ENCODE data around the gene THRB. TPM values are rescaled to one million over a fixed set of nuclear protein-coding genes. Genes with fewer than 3 reads are reported as not detected.
"Not testable (repeated sequence)": the region's sequence is repeated elsewhere in the genome, so short reads cannot be mapped to it uniquely, and the experiment has no call there.

THRB gene
- polyA plus RNA-seq, 1 donor = 1.1 TPM

DNA sequence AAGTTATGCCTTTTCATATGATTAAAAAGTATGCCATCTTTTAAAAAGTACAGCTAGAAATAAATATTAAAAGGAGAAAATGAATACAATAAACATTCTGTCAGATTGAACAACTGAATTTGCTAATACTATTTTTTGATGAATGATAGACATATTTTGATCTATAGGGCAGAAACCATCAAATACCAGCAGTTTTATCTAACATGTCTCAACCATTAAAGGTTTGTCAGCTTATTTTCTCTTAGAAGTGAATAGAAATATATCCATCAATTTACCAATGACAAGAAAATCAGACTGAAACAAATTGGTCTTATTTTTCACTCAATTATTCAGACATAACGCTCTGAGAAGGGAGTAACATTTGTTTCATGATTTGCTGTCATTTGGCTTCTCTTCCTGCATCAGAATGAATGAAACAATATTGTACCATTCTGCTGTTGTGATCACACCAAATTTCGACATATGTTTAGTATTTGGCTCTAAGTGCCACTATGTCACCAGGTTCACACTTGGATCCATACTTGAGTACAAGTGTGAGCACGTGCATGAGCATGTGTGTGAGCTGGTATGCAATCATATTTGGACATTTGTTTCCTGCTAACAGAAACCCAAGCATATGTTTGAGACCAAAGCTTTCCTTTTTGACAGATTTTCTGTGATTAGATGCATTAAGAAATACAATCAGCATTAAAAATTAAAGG lies 86.5 kb downstream of the THRB start:
- no peak for DNase-seq (ENCODE audit: low read depth)

DNA sequence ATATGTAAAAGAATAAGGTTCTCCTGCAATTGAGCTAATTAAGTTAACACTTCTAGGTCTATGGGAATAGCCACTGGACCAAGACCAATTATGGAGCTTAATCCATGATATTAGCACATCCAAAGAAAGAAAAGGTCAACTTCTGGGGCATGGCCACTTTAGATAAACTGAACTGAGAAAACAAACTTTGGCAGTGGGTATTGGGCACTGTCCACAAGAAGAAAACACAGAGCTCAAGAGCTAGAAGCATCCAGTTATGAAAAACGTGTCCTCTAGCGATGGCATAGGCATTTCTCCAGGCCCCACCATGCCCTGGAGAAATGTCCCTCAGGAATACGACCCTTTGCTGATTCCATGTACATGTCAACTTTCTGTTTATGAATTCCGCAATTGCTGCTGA lies 87.8 kb downstream of the THRB start:
- DNase-seq (ENCODE audit: low read depth) = no peak

DNA sequence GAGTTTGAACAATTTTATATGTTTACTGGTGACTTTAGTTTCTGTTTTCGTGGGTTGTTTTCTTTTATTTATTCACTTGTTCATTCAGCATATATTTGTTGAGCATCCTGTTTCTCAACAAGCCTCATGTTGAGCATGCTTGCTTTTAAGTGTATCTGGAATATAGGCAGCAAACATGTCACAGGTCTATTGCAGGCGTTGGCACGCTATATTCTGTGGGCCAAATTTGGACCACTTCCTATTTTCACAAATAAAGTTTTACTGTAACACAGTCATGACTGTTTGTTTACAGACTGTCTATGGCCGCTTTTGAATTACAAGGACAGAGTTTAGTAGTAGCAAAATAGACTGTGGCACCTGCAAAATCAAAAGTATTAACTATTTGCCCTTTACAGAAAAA lies 89.6 kb downstream of the THRB start:
- no peak for DNase-seq (ENCODE audit: low read depth)

DNA sequence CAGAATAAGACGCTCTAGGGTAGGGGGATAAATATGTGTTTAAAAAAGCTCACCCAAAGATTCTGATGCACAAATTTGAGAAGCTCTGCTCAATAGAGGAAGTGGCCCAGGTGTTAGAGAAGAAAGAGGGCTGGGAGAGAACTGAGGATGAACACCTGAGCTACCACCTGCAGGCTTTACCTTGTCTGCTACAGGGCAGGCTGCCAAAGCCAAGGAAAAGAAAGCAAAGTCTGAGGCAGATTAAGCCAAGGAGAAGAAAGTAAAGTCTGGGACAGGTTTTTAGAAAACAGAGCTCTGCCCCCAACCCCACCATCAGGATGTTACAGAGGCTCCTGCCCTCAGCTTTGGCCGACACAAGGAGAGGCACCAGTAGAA lies 92.9 kb downstream of the THRB start:
- DNase-seq (ENCODE audit: low read depth) = no peak

DNA sequence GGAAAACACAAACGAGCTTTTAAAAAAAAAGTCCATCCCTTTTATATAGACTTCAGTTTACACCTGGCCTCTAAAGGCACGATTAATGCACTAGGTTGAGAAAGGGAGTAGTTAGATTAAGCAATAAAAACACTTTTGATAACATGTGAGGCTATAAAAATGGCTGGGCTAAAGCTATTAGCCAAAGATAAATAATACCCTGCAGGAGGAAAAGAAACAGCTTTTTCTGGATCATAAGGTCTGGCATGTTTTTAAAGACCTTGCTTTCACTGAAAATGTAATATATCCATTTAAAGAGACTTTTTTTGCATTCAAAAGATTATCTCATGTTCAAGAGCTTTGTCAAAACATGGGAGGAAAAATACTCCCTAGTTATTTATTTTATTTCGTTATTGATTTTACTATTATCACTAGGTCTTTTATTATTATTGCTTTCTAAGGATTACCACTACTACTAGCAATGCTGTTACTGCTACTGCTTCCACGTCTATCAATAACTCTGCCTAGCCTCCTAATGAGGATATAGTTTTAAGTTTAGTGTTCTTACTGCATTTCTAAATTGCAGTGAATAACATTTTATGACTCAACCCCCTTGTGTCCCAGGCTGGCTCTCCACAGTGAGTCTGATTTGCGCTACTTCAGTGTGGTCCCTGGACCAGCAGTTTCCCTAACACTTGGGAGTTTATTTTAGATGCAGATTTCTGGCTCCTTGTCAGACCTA lies 93.4 kb downstream of the THRB start:
- DNase-seq (ENCODE audit: low read depth) = no peak

DNA sequence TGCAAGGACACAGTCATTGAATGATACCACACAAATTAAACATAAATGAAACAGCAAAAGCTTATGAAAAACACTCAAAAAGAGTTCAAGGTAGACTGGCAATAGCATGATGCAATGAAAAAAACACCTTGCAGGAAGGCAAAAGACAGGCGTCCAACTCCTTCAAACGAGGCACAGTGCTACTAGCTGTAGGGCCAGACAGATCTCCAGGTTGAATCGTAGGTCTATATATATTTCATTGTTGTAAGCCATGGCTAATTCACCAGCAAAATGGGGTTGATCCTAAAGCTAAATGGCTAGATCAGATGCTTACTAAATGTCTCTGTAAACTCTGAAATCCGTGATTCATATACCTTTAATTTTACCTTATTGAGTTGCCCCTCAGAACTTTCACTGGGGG lies 94.2 kb downstream of the THRB start:
- no peak for DNase-seq (ENCODE audit: low read depth)

DNA sequence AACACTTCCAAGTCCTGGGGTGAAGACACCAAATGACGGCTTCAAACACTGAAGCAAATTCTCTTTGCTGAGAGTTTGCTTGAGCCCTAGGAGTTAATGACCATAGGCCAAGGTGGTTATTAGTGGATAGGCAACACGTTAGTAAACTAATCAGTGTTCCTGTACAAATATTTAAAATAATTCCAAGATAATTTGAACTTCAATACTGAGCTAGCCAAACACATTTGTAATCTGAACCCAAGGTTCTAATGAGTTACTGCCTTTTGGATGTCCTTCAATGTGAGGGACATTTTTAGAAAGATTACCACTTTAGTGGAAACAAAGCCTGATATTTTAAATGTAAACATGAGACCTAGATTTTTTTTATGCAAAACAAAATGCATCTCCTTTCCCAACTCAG lies 94.6 kb downstream of the THRB start:
- no peak for DNase-seq (ENCODE audit: low read depth)

DNA sequence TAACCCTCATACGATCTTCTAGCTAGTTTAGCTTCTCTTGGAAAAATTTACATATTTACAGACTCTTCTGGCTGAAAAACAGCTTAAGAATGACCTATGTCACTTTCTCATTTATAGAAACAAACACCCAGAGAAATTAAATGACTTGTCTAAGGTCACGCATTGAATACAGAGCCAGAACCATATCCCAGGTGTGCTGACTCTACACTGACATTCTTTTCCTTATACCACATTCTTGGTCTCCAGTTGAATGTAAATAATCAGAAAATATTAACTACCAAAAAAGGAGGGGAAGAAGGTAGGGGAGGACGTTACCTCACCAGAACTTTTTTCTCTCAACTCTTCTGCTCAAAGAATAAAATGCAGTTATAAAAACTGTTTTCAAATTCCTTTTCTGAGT lies 95.0 kb downstream of the THRB start:
- DNase-seq (ENCODE audit: low read depth) = no peak

DNA sequence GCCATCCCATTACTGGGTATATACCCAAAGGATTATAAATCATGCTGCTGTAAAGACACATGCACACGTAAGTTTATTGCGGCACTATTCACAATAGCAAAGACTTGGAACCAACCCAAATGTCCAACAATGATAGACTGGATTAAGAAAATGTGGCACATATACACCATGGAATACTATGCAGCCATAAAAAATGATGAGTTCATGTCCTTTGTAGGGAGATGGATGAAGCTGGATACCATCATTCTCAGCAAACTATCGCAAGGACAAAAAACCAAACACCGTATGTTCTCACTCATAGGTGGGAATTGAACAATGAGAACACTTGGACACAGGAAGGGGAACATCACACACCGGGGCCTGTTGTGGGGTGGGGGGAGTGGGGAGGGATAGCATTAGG lies 95.9 kb downstream of the THRB start:
- not testable (repeated sequence) for DNase-seq (ENCODE audit: low read depth)

DNA sequence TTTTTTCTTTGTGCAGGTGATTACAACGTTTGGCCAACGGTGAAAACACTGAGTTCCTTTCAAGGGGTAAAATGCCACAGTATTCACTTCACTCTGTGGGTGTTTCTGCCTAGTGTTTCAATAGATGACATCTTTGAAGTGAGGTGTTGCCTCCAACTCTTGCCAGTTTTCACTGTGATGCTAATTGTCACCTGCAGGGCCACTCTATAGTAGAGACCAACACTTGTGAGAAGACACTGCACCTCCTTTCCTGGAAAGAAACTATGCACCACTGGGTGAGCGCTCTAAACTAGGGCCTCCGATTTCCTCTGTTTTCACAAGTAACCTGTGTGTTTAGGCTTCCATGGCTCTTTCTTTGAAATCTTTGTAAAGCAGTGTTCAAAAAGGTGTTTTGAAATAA lies 98.3 kb downstream of the THRB start:
- no peak for DNase-seq (ENCODE audit: low read depth)

DNA sequence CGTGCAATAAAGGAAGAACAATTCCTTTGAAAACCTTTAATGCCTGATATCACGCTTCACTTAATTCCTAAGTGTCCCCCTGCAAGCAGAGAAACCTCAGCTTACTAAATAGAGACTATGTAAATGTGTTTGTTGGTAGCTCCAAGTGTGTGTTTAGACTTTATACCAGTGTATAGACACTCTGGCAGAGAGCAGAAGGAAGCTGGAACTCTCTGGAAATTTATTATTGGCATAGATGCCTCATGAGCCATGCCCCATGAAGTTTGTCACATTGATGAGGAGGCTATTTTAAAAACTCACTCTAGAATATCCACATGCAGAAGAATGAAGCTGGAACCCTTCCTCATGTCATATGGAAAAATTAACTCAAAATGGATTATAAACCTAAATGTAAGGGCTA lies 99.9 kb downstream of the THRB start:
- DNase-seq (ENCODE audit: low read depth) = no peak

DNA sequence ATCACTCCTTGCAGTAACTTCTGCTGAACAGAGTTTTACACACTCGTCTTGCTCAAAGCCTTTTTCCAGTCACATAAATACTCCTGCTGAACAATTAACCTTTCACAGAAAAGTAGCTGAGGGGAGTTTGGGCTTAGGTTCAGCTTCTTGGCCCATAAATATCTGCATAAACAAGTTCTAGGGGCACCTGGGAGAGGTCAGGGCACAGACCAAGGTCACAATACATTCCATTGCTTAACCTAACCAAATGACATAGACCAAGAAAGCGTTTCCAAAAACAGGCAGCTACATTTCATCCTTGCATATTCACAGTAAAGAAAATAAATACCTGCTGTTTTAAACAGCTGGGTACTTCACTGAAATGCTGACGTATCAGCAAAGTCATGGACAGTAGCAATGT lies 101.3 kb downstream of the THRB start:
- no peak for DNase-seq (ENCODE audit: low read depth)

DNA sequence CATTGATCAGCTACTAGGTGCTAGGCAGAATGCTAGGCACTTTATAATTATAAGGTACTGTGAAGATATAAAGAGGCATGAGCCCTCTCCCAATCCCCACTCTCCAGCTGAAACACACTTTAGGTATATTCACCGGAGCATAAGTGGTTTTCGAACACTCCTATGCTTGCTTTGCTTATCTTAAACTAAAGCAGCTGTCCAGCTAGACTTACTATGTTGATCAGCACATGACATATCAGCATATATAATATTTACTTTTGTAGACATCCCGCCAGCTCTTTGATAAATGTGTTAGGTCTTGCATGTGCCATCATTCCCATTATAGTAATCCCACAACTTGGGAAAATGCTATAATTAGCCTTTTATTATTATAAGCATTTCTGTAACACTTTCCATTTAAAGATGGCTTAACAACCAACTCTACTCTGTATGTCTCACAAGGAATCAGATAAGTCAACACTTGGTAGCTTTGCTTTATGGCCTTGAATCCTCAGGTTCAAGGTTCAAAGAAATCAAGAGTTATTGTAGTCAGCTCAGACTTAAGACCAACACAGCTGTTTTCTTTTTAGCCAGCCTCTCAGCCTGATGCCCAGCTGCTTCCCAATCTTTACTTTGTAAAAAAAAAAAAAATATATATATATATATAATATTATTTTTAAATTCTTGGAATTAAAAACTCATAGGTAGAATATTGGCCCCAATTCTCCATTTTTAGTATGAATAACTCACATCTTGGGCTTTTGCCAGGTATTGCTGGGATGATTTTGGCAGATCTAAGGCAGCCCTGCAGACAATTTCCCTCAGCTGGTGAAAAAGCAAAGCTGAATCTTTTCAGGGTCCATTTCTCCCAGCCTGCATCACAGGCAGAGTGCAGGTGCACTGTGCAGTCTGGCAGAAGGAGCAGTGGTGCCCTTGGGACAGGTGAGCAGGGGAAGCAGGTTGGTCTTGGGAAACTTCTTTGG lies 104.2 kb downstream of the THRB start:
- DNase-seq (ENCODE audit: low read depth) = no peak

DNA sequence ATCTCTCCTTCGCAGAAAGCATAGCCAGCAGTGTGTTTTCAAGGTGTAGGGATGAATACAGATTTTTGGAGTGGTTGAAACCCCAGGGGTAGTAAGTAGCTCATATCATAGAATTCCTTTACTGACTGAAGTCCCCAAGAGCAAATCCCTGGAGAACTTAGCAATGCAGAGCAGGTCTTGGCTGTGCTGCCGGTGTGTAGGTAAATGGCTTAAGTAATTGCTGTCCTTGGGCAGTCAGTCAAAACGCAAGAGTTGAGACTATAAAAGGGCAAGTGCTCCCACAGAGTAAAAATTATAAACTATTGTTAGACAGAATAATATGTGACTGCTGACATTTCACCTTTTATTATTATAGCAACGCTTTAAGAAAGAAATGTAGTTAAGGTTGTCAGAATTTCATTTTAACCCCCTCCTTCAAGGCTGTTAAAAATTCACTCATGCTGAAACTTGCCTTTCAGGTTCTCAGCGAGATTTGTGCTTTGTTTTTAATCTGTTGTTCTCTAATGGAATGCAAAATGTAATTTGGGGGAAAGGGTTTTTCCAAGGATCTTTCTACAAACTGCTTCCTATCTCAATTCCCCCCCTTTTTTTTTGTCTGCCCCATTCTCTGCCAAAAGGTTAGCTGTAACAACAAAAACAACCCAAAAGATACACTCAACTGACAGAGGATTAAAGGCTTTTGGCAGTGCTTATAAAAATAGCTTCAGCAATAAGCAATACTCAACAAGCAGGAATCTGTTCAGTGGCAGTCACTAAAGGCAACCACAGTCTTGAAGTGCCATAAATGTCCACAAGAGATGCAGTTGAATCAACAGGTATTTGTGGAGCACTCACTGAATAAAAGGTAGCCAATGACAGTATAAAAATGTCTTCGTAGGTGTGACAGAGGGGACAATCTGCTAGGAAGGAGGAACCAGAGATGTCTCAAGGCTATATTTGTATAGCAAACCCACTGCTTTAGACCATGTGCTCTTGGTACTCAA lies 105.3 kb downstream of the THRB start:
- no peak for DNase-seq (ENCODE audit: low read depth)

DNA sequence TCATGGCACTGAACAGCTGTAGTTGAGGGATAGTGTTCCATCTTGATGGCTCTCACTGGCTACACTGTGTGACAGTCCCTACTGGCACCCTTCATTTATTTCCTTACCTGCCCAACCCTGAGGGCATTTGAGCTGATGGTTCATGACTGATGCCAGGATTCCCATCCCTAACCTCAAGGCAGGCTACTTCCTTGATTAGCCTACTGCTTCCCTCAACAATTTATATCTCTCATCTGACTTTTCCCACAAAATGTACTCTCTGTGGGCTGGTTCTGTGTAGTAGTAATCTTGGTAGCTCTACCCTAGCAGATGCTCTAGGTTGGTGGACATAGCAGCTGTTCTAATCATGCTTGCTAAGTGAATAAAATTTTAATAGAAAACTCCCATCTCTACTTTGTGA lies 106.0 kb downstream of the THRB start:
- no peak for DNase-seq (ENCODE audit: low read depth)

DNA sequence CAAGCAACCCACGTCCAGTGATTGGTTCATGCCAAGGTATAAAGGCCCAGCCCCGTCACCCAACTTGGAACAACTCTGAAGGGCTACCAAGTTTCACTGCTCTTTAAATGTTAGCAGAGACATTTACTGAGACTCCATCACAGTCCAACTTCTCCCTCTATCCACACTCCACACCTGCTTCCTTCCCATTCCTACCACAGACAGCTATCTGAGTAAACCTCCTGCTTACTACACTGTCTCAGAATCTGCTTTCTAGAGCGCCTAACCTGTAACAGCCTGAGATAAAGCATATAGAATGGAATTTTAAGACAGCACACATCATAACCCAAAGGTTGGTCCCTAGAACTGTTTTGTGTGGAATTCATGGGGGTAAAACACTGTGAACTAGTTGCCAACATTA lies 106.5 kb downstream of the THRB start:
- DNase-seq (ENCODE audit: low read depth) = no peak

DNA sequence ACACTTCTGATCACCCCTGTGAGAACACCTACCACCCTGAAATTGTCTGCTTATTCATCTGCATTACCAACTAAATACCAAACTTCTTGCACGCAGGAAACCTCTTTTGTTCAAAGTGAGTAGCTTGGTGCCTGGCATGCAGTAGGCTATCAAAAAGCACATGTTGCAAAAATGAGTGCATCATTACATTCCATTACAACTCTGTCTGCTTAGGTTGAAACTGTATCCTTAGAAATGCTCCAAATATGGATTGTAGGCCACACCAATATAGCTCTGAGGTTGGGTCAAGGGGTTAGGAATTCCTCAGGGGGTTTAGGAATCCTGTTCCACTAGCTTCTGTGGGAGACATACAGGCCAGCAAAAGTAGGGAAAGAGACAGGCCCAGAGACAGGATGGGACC lies 107.2 kb downstream of the THRB start:
- DNase-seq (ENCODE audit: low read depth) = no peak

DNA sequence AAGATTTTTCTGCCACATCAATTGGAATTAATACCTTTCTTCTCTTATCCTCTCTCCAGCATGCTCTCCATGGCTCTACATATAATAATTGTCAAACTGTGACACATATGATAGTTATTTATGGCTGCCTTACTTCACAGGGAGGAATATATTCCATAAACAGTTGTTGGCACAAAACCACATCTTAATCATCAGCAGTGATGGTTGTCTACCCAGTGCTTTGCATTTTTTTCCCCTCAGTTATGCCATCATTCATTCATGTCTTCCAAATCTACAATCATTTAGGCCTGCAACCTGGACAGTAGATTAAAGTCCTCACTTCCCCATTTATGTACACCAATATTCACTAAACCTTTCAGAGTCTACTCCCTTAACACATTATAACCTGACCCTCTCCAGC lies 107.7 kb downstream of the THRB start:
- no peak for DNase-seq (ENCODE audit: low read depth)

DNA sequence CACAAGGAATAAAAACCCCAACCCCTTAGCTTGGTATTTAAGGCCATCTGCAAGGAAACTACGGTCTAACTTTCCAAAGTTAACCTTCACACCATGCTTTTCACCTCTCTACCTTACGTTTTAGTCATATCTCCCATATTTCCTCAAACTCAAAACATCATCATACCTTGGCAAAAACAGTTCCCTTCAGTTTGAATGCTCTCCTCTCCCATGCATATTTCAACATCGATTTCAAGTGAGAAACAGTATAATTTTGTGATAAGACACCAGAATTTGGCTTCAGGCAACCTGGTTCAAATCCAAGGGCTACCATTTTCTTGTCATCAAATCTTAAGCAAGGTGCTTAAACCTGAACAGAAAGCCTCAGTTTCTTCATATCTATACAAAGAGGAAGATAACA lies 108.2 kb downstream of the THRB start:
- DNase-seq (ENCODE audit: low read depth) = no peak

DNA sequence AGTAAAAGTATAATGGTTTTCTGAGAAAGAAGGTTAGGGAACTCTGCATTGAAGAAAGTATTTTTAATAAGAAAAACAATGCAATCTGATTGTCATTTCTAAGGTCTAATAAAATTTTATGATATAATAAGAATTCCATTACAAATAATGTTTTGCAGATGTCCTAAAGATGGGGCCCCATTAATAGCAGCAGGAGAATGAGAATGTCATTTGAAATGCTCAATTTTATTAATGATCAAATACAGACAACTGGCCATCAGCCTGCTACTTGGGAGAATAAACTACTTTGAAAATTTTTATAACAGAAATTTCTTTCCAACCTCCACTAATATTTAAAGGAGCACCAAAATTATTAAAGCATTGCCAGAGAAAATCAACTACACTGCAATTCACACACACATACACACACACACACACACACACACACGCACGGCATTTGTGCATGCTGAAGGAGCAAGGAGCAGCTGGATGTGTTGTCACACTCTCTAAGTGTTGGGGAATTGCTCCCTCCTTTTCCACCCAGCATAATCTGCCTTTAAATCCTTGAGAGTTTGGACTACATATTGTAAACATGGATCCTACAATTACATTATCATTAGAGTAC lies 109.5 kb downstream of the THRB start:
- peak; percentile 34 for DNase-seq (ENCODE audit: low read depth)

DNA sequence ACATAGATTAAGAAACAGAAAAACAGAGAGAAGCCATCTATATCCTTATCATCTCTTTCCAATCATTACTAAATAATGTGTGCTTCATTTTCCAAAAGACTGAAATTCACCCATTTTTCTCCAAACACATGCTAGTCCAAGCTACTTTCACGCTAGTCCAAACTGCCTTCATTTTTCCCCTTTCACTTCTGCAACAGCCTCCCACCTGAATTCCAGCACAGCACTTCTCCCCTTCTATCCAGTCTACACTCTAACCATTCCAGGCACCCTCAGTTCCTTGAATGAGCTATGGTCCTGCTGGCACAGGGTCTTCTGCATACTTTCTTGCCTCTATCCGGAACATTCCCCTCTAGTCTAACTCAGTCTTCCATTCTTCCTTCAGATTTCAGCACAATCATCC lies 112.0 kb downstream of the THRB start:
- no peak for DNase-seq (ENCODE audit: low read depth)
